GM21423 (cell line): ENCODE measurements around the gene FOXP1.
A peak's percentile ranks its signal among the peaks of the same experiment; 100 is the strongest.

Source experiments
- ATAC-seq: cut with Tn5 transposase; IDR thresholded peaks from one replicate; pipeline ENCODE4 v1.9.1; 2021; ENCODE audit warnings: mild to moderate bottlenecking, moderate library complexity; ENCODE audit not compliant: unreplicated experiment

Gene FOXP1

DNA sequence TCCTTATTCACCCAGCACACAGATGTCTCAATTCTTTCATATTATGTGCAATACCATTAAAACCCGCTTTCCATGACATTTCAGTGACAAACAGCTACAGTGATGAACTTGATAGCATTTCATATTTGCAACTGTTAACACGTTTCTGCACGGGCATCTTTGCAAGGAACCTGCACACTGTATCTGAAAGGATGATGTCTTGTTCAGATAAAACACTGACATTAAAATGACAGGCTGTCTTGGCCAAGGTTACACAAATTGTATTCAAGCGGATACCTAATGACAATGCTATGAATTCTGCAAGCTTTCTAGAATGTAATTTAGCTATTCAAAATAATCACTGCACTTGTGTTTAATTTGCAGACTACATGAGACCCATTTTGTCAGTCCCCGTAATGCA, 529.2 kb downstream of the FOXP1 start:
- ATAC-seq, result no peak

DNA sequence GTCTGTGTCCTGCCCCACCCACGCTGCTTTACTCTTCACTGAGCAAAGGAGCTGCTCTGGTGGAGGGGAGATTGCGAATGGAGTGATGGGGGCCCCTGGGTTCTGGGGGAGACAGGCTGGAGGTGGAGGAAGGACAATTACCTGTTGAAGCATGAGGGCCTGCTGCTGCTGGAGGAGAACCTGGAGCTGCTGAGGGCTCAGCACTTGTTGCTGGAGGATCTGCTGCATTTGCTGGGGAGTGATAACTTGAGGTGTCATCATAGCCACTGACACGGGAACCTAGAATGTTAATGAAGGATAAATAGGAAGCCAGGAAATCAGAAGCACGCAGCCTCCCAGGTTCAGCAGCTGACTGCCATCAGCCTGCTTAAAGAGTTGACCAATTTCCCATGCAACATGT, 530.0 kb downstream of the FOXP1 start:
- ATAC-seq, result no peak

DNA sequence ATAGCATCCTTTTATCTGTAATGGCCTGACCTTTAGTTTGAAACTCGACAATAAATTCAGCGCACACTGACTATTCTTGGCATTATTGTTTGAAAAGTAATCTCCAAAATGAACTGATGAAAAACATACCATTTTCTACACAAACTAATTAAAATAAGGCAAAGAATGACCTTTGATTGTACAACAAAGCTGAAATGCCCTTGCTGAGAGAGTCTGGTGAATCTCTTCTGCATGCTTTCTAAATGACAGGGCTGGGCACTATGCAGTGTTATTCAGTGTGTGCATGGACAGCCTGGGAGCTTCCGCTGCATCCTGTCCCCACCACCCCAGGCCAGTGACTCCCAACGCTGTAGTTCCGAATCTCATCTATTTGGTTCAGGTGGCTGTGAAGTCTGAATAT, 530.8 kb downstream of the FOXP1 start:
- no peak for ATAC-seq

DNA sequence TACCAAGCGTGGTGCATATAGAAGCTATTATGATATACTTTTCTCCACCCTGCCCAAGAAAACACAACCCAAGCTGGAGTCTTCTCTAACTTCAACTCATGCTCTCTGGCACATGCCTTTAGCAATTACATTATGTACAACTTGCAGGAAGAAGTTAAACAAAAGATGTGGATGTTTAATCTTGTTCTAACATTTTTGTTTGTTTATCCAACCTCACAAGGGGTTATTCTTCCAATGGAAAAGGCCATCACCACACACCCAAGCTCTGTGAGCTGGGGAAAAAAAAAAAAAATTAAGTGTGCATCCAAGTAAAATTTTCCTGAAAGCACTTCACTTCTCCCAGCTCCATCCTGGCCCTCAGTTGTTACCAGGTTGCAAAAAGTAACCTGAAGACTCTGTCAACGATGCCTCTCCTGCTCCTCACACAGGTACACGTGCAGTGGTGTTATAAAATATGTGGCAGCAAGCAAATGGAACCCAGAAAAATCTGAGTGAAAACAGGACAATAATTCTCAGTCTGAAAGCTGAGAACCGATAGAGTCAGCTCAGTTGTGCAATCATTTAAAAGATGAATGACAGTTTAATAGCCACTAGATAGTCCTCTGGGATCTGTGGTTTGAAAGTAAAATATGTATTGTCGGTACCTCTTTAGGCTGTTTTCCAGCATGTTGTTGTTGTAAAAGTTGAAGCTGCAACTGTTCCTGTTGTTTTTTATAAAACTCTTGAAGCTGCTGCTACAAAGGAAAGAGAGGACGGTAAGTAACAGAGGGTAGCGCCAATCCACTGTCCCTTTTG, 531.4 kb downstream of the FOXP1 start:
- ATAC-seq, result no peak

DNA sequence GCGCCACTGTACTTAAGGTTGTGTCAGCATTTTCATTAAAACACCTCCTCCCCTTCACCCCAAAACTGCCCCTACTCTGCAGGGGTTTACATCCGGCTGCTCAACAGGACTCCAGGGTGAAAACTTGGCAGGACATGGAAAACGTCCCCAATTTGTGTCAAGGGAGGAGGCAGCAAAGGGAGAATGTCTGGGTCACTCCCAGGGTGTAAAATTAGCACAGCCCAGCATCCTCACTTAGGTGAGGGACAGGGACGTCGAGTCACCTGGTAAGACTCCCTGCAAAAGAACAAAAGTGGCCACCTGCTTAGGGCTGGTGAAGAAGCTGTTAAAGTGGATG, 532.3 kb downstream of the FOXP1 start:
- no peak for ATAC-seq

DNA sequence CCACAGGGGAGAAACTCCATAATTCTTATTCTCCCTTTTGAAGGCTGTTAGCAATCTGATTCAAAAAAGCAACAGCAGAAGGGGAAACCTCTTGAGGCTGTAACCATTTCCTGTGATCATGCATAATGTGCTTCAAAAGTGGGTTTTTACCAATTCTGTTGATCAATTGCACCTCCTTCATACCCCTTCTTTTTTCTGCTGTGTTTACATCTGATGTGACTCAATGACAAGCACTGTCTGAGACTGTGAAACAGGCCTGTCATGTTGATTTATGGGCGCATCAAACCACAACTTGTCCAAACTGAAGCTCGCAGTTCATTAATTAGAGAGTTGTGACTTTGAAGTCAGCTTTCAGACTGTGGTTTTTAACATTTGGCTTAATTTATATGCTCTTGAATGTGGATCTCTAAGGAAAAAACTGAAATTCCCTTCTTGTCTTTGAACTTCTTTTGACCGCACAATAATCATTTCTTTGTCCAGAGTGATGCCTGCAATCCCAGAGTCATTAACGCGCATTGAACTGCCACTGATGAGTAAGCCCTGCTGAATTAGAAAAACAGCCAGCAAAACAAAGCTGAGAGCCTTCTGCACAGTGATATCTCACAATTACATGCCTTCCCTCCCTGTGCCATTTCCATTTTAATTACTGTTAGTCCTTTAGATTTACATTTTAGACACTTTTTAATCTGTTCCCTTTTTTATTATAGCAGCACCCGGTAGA, 532.8 kb downstream of the FOXP1 start:
- no peak for ATAC-seq

DNA sequence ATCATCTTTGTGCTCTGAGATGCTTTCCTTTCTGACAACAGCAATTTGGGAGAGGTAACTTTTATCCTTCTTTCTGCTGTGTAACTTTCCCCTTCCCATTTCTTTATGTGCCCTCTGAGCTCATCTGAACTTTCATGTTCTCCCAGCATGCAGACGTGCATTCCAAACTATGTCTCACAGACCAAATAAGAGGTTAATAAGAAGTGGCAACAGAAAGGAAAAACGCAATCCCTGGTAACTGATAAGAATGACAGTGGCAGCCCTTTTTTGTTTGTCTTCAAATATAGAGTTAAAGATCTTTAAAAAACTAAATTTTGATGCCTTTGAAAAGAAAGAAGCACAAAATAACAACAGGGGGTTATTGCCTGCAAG, 533.4 kb downstream of the FOXP1 start:
- ATAC-seq, result no peak

DNA sequence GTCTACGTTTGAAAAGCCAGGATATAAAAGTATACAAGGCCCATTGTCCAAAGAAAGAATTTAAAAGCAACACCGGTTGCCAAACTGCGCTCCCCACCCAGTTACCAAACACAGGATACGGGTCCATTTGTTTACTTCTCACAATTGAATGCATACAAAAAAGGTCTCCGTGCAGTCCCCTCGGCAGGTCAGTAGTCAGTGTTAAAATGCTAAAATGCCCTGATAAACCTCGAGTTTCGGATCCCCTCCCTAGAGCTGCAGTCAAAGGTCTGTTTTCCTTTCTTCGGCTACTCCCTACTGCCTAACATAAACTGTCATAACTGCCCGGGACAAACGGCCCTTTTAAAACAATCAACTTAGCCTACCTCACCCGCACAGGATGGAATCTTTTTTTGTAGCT, 534.6 kb downstream of the FOXP1 start:
- no peak for ATAC-seq

DNA sequence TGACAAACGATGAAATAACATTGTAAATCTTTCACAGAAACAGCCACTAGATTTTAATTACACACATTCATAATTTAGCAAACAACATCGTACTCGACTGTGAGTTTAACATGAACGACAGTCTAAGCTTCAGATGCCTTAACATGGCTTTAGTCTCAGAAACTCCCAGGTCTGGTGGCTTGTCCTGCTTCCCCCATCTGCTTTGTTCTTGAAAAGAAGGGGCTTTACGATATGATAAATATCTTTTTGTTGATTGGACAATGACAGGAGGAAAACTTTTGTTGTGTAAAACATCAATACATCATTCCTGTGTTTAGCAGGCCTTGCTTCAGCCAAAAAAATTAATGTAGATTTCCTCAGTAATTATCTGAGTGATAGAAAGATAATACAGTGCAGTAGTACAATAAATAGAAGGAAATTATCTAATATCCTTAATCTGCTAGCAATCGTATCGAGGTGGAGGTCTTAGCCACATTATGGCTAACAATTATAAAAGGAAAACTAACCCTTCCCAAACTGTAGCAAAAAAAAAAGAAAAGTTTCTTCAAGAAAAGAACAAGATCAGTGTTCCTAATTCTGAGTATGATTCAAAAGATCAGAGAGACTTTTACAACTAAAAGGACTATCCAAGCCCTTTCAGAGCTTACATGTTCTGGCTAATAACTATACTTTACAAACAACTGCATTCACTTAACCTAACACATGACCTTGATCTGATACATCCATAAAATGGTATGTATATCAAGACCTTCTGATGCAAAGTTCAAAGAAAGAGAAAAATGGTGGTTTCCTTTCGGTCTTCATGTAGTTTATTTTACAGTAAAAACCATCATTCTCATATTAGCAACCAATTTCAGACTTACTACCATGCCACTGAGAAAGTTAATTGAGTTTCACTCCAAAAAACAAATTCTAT, 535.7 kb downstream of the FOXP1 start:
- no peak for ATAC-seq

DNA sequence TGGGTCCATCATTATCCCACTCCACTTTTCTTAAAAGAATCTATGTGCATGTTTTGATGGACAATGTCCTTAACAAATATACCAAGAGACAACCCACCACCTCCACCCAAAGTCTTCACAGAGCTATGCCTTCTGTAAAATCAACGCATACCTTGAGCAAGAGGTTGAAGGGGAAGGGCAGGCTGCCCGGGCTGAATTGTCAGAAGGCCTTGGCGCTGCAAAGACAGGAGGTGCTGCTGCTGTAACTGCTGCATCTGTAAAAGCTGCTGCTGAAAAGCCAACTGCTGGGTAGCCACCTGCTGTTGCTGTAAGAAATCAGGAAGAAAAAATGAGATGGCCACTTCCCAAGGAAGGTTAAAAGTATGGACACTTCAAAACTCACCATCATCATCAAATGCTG, 536.7 kb downstream of the FOXP1 start:
- ATAC-seq, result no peak

DNA sequence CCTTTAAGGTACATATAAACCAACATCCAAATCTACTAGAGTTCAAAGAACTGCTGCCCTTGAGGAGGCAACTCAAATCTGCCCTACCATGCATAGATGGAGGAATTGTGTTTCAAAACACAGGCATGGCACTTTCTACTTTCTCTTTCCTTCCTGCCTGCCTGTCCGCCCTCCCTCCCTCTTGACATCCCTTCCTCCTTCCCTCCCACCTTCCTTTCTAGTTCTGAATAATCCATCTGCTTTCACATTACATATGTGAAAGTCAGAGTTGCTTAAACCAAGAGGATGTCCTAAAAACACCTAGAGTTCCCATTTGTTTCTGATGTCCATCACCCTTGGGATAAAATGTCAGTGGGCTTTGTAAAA, 537.6 kb downstream of the FOXP1 start:
- ATAC-seq, result peak; percentile 73

DNA sequence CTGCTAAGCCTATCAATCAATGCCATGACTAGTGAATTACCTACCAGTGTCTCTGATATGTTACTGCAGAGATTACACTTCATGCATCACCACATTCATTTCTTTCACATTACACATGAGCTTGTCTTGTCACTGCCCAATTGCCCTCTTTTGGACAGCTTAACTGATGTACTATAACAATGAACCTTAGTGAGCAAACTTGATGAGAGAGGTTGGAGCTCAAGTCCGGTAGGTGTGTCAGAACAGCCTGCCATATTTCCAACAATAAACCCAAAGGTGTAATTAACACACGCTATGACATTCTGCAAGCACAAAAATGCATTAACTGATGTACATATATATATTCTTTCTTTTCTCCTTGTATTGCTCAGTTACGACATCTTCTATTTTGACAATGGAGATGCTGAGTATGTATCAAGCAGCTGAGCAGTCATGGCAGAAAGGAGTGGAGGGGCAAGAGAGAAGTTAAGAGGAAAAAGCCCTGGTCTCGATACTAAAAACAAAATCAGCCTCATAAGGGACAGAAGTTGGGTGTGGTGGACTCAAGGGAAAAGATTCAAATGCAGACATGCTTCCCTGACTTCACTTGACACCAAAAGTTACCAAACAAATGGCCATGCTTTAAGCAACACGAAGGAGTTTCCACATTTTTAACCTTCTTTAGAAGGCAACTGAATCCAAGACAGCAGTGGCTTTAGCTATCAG, 538.2 kb downstream of the FOXP1 start:
- ATAC-seq, result no peak

DNA sequence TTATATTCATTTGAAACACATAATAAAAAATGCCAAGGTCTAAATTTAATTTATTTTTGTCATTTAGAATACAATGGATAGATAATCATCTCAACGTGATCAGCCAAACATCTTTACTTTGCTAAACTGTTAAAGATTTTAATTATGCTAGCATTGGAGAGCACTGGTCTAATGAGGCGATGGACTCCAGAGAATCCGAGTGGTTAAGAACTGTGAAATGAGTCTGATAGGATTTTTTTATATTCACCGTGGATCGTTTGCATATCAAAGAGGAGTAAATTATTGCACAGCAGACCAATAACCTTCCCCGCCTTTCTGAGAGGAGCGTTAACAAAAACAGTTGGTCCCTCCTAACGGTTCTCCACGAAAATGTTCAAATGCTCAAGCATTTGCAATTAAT, 540.8 kb downstream of the FOXP1 start:
- ATAC-seq, result no peak

DNA sequence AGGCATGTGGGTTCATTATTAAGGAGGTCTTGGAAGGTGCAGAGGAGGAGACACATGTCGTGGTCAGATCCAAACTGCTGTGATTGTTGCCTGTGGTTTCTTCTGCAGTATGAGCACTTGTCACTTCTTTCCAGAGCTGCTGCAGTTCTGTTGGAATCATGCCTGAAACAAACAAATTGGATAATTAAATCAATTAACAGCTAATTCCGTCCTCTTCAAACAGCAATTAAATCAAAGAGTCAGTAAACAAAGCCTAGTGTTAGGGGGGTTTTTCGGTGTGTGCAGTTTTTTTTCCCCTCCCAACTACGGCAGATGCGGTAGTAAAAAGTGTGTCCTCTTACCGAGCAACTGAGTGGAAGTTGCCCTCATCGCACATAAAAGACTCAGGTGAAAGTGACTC, 542.2 kb downstream of the FOXP1 start:
- no peak for ATAC-seq

DNA sequence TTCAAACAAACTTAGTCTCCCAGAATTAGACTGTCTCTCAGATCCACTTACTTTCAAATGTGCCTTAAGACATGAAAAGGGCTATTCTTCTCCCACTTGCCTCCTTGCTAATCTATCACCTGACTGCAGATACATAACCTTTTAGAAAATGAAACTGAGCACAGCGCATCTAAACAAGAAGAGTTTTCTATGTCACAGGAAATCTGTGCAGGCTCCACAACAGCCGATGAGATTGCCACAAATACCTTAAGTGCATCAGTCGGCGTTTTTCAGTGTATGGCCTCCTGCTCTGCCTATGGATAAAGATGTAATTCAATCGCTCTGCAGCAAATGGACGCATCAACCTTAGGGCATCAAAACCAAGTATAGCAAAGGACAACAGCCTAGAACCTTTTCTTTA, 544.2 kb downstream of the FOXP1 start:
- ATAC-seq, result peak; percentile 60

DNA sequence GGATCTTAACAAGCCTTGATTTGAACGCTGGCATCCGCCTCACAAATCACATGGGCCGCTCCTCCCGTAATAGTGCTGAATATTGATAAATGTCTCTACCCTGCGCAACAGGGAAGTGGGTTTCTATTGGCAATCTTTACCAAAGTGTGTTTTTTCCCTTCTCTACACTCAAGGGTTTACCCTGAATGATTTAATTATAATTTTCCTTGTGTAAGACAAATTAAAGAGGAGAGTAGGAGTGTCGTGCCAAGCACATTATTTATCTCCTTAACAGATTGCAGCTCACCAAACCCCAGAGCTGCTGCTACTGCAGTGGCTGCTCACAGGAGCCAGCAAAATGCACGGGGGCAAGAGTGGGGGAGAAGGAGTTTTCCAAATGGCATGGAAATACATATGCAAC, 545.8 kb downstream of the FOXP1 start:
- ATAC-seq, result no peak

DNA sequence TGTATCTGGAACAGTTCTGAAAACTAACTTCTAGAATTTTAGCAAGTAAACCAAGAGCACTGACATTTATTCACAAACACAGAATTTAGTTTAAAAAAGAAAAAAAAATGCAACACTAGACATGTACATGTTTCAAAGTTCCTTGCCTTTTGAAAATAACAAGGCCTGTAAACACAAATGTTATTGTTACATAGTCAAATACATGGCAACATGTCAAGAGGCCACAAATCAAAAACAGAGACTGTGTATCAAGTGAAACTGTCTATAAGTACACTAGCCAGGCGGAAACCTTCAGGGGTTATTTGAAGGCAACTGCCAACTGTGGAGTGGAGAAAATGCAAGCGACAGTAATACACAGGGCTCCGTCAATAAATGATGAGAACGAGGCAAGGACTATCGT, 547.6 kb downstream of the FOXP1 start:
- ATAC-seq, result no peak

DNA sequence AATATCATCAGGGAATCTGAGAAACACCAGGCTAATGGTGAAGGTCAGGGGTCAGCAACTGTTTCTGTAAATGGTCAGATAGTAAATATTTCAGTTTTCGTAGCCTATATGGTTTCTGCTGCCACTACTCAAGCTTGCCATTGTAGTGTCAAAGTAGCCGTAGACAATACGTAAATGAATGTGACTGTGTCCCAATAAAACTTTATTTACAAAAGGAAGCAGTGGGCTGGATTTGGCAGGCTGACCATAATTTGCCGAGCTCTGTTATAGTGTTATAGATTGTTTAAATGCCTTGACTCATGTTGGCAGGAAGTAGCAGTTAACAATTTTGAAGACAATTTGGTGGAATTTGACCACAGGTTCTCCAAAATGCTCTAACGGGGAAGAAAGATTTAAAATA, 548.2 kb downstream of the FOXP1 start:
- ATAC-seq, result no peak

DNA sequence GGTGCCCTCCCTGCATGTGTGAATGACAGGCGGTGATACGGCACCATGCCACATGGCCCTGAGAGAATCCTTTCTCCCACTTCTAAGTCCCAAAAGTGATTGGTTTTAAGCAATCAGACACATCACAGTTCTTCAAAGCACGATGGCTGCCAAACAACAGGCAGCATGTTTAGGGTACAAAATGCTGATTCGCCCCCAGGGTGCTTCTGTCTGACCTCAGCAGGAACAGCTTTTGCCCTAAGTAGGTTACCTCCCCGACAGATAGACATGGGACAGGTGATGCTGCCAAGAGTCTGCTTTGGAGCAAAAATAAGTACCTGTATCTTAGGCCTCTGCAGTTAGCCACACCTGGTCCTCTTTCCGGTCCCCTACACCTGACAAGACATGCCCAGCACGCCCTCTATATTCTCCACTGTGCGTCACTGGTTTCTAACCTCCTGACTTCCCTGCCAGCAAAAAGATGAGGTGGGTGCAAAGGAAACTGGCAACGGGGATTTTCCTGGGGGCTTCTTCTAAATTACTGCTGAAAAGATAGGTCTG, 549.8 kb downstream of the FOXP1 start:
- ATAC-seq, result no peak

DNA sequence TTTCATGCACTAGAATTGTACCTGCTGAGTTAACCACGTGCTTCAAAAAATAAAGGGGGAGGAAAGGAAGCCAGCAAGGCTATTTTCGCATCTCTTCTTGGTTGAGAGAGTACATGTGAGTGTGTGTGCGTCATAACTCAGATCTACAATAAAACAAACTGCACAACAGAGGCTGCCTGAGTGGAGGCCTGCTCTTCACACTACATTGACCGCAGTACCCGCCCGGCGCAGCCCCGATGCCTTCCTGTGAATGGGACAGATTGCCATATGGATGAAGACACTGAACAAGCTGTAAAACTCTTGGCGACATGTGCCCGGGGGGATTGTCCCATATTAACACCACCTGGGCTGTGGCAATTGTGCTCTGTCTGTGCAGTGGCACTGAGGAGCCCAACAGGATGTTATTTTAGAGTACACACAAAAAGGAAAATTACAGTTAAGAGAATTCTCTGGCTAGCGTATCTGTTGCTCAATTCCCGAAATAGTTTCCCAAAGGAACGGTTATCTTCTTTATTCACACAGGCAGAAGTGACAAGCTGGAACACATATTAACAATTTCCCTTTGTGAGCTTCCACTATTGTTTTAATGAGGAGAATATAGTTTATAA, 551.5 kb downstream of the FOXP1 start:
- ATAC-seq, result peak; percentile 71

DNA sequence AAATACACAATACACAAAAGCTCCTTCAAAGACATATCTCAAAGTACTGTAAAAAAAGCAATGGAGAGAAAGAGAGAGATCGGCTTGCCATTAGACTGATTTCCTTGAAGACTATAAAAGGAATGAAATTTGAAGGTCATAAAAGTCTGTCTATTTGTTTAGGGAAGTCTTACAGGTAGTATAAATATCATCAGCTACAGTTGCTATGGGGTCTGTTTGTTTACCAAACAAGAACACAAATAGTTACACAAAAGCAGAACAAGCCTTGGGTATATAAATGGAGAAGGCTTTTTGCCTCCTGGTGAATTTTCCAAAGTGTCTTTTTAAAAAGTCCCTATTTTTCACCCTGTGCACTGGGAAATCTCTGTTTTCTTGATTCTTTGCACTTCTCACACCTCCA, 552.3 kb downstream of the FOXP1 start:
- no peak for ATAC-seq
